Neural progenitor cell (in vitro differentiated cells): Measurements from ENCODE around the gene UQCC2. TPM values are rescaled to one million over a fixed set of nuclear protein-coding genes. Genes with fewer than 3 reads are reported as not detected.
A peak's percentile ranks its signal among the peaks of the same experiment; 100 is the strongest.

Experiments
- DNase-seq: peaks from one replicate; pipeline ENCODE4 v3.0.0-alpha.2; 2016; ENCODE audit warnings: low spot score
- H2AFZ ChIP-seq: fragments of 200-600 bp; sonication (generic); replicated peaks from 2 replicates; pipeline ENCODE4 v1.6.1; 2016; ENCODE audit warnings: antibody characterized with exemption
- H3F3A ChIP-seq: fragments of 200-600 bp; sonication (generic); 2 replicates; pipeline ENCODE4 v1.6.1; 2016; ENCODE audit warnings: antibody characterized with exemption, low read depth
- H3K27ac ChIP-seq: fragments of 200-600 bp; sonication (generic); 2 replicates; pipeline ENCODE4 v1.5.1; 2016; ENCODE audit warnings: mild to moderate bottlenecking
- H3K27me3 ChIP-seq: fragments of 200-600 bp; sonication (generic); 2 replicates; pipeline ENCODE4 v1.6.1; 2016; ENCODE audit warnings: mild to moderate bottlenecking, moderate library complexity
- H3K36me3 ChIP-seq: fragments of 200-600 bp; sonication (generic); 2 replicates; pipeline ENCODE4 v1.5.1; 2016
- H3K4me1 ChIP-seq: fragments of 200-600 bp; sonication (generic); 2 replicates; pipeline ENCODE4 v1.6.1; 2016; ENCODE audit warnings: mixed run types
- H3K4me2 ChIP-seq: fragments of 200-600 bp; sonication (generic); 2 replicates; pipeline ENCODE4 v1.6.1; 2016
- H3K4me3 ChIP-seq: fragments of 200-600 bp; sonication (generic); 2 replicates; pipeline ENCODE4 v1.5.1; 2016
- H3K79me2 ChIP-seq: fragments of 200-600 bp; sonication (generic); 2 replicates; pipeline ENCODE4 v1.6.1; 2016; ENCODE audit warnings: low read depth
- H3K9ac ChIP-seq: fragments of 200-600 bp; sonication (generic); 2 replicates; pipeline ENCODE4 v1.6.1; 2016
- H3K9me3 ChIP-seq: fragments of 200-600 bp; sonication (generic); 2 replicates; pipeline ENCODE4 v1.5.1; 2016; ENCODE audit warnings: low read depth
- H4K20me1 ChIP-seq: fragments of 200-600 bp; sonication (generic); 2 replicates; pipeline ENCODE4 v1.6.1; 2016; ENCODE audit warnings: low read depth
- H3K27ac Mint-ChIP-seq: 3 replicates; pipeline ENCODE4 v1.8.0; 2021; ENCODE audit warnings: mixed read lengths
- H3K27me3 Mint-ChIP-seq: 2 replicates; pipeline ENCODE4 v1.8.0; 2022; ENCODE audit warnings: low read depth, mild to moderate bottlenecking, inconsistent platforms, moderate library complexity, mixed read lengths; ENCODE audit not compliant: insufficient read depth
- H3K36me3 Mint-ChIP-seq: 3 replicates; pipeline ENCODE4 v1.8.0; 2021; ENCODE audit warnings: mixed read lengths
- H3K4me1 Mint-ChIP-seq: 3 replicates; pipeline ENCODE4 v1.8.0; 2021; ENCODE audit warnings: mixed read lengths
- H3K4me3 Mint-ChIP-seq: 3 replicates; pipeline ENCODE4 v1.8.0; 2021; ENCODE audit warnings: mild to moderate bottlenecking, moderate library complexity, mixed read lengths
- H3K9me3 Mint-ChIP-seq: 3 replicates; pipeline ENCODE4 v1.8.0; 2020; ENCODE audit warnings: mixed read lengths
- EZH2 ChIP-seq: fragments of 200-600 bp; sonication (generic); IDR thresholded peaks from 2 replicates; pipeline ENCODE4 v1.6.1; 2017; ENCODE audit warnings: antibody characterized with exemption, mild to moderate bottlenecking, moderate library complexity
- EZH2phosphoT487 ChIP-seq: fragments of 200-600 bp; sonication (generic); IDR thresholded peaks from 2 replicates; pipeline ENCODE4 v1.6.1; 2017; ENCODE audit warnings: antibody characterized with exemption
- total RNA-seq: library from RNA; depleted of rRNA; stranded (reverse); fragments of >200 nt; gene quantifications from 2 replicates; pipeline ENCODE4 v1.2.3, GENCODE V29; 2015; ENCODE audit warnings: low replicate concordance
- TF ChIP-seq, protein P1 (sequence below): fragments of 200-600 bp; sonication (generic); IDR thresholded peaks from 2 replicates; pipeline ENCODE4 v1.5.1; 2017; ENCODE audit warnings: antibody characterized with exemption, mild to moderate bottlenecking

Gene UQCC2
- total RNA-seq, 1 donor from 2014 or later = 95.9 TPM

DNA sequence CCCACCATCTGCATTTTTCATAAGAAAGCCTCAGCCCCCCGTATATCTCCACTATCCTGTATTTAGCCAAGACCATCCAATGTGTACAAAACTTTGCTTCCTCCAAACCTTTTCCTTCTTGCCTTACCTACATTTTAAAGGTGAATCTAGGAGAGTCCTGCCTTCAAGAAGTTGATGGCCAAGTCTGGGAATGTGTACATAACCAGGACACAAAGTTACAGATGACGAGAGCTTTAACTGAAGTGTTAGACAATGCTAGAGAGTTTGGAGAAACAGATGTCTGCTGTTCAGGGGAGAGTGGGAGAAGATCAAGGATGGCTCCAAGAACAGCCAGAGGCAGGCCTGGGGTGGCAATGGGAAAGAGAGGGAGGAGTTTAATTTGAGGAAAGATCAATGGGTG lies 2.3 kb upstream of the UQCC2 start:
- Histone ChIP-seq H3K27ac (no peak overlapping the region), H3K79me2 (peaks cover 24% of the 10 kb centered on the region), H3K4me1 (peaks cover 14% of the 10 kb centered on the region), H3K4me3 (no peak overlapping the region), H3F3A (no peaks in the 10 kb centered on the region), H3K9ac (no peak overlapping the region), H2AFZ (no peak overlapping the region), H3K27me3 (no peaks in the 10 kb centered on the region), H3K9me3 (no peaks in the 10 kb centered on the region), H4K20me1 (peaks cover 2% of the 10 kb centered on the region), H3K36me3 (no peaks in the 10 kb centered on the region), H3K4me2 (no peak overlapping the region)
- Mint-ChIP-seq H3K9me3 (no peaks in the 10 kb centered on the region), H3K27ac (no peak overlapping the region), H3K4me1 (peaks cover 24% of the 10 kb centered on the region), H3K27me3 (peaks cover 2% of the 10 kb centered on the region), H3K4me3 (no peak overlapping the region), H3K36me3 (peaks cover 12% of the 10 kb centered on the region)
- TF ChIP-seq, protein P1, sequence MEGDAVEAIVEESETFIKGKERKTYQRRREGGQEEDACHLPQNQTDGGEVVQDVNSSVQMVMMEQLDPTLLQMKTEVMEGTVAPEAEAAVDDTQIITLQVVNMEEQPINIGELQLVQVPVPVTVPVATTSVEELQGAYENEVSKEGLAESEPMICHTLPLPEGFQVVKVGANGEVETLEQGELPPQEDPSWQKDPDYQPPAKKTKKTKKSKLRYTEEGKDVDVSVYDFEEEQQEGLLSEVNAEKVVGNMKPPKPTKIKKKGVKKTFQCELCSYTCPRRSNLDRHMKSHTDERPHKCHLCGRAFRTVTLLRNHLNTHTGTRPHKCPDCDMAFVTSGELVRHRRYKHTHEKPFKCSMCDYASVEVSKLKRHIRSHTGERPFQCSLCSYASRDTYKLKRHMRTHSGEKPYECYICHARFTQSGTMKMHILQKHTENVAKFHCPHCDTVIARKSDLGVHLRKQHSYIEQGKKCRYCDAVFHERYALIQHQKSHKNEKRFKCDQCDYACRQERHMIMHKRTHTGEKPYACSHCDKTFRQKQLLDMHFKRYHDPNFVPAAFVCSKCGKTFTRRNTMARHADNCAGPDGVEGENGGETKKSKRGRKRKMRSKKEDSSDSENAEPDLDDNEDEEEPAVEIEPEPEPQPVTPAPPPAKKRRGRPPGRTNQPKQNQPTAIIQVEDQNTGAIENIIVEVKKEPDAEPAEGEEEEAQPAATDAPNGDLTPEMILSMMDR = no peak
- no peak for DNase-seq

DNA sequence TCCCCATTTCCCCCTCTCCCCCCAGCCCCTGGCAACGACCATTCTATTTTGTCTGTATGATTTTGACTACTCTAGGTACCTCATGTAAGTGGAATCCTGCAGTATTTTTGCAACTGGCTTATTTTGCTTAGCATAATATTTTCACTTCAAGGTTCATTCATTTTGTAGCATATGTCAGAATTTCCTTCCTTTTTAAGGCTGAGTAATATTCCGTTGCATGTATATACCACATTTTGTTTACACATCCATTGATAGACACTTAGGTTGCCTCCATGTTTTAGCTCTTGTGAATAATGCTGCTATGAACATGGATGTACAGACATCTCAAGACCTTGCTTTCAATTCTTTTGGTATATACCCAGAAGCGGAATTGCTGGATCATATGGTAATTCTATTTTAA lies 1.4 kb upstream of the UQCC2 start:
- no peaks in the 10 kb centered on the region for H3K36me3 ChIP-seq
- Mint-ChIP-seq H3K4me3 (no peak overlapping the region), H3K4me1 (peaks cover 24% of the 10 kb centered on the region), H3K27me3 (no peaks in the 10 kb centered on the region), H3K9me3 (no peaks in the 10 kb centered on the region), H3K36me3 (peaks cover 14% of the 10 kb centered on the region), H3K27ac (no peak overlapping the region)
- TF ChIP-seq EZH2 = no peak
- no peak for TF ChIP-seq EZH2phosphoT487
- TF ChIP-seq, protein P1 = no peak
- H3K27ac ChIP-seq = no peak overlapping the region
- H3K9ac ChIP-seq = no peak overlapping the region
- no peaks in the 10 kb centered on the region for H3K9me3 ChIP-seq
- no peak for DNase-seq
- no peak overlapping the region for H3K4me2 ChIP-seq
- H2AFZ ChIP-seq = no peak overlapping the region
- H4K20me1 ChIP-seq = peaks cover 5% of the 10 kb centered on the region
- H3K4me3 ChIP-seq = no peak overlapping the region
- peaks cover 28% of the 10 kb centered on the region for H3K79me2 ChIP-seq
- no peaks in the 10 kb centered on the region for H3K27me3 ChIP-seq
- H3F3A ChIP-seq = no peaks in the 10 kb centered on the region
- peaks cover 14% of the 10 kb centered on the region for H3K4me1 ChIP-seq

DNA sequence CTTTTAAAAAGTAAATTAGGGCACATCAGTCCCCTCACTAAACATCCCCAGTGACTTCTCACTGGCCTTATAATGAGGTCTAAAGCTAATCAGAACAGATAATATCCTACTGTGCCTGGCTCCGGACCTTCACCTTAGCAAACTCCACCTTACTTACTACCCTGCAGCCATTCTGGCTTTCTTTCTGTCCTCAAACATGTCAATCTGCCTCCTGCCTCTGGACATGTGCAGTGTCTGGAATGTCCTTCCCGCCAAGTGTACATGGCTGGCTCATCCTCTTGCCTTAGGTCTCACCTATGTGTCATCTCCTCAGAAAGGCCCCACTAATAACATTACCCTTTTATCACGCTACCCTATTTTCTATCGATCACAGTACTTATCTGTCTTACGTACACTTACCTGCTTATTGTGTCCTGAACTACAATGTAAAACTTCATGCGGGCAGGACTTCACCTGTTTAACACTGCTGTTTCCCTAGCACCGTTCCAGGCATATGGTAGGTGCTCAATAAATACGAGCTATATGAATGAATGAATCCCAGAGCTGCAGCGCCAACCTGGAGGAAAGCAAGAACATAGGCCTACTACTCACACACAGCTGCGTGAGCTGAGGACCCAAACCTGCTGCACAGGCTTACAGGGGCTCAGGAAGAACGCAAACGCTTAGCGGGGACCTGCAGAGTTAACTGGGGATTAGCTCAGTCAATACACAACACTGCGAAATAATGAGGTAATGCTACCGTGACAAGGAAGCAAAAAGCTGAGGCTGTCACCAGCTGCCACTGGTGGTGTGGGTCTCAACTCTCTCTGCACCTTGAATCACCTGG lies 991 bp downstream of the UQCC2 start:
- no peak overlapping the region for H3K27ac ChIP-seq
- H3K4me3 ChIP-seq = peak overlapping the region; percentile 70
- H3K4me2 ChIP-seq = peak overlapping the region; percentile 75
- peaks cover 28% of the 10 kb centered on the region for H3K79me2 ChIP-seq
- Mint-ChIP-seq H3K27ac (peak overlapping the region; percentile 96), H3K36me3 (peaks cover 19% of the 10 kb centered on the region), H3K9me3 (no peaks in the 10 kb centered on the region), H3K27me3 (no peaks in the 10 kb centered on the region), H3K4me3 (peak overlapping the region; percentile 94), H3K4me1 (peaks cover 24% of the 10 kb centered on the region)
- H3K4me1 ChIP-seq = peaks cover 14% of the 10 kb centered on the region
- no peaks in the 10 kb centered on the region for H3K27me3 ChIP-seq
- H3K9me3 ChIP-seq = no peaks in the 10 kb centered on the region
- H3K36me3 ChIP-seq = no peaks in the 10 kb centered on the region
- H4K20me1 ChIP-seq = peaks cover 14% of the 10 kb centered on the region
- H2AFZ ChIP-seq = peak overlapping the region; percentile 96
- peak; percentile 37 for DNase-seq
- H3F3A ChIP-seq = no peaks in the 10 kb centered on the region
- TF ChIP-seq, protein P1 = no peak
- TF ChIP-seq EZH2phosphoT487 (no peak), EZH2 (no peak)
- no peak overlapping the region for H3K9ac ChIP-seq
